ENCODE results near the gene VPS29.

Gene VPS29

GRCh38 chr12:110451263-110451662 is 50.6 kb downstream of the VPS29 start:
- H3K36me3 ChIP-seq (ENCODE audit: control insufficient read depth, insufficient read depth, low read length) = peaks cover 4% of the 10 kb centered on the region; the same call in 1 of the 2 replicates
- no peak for DNase-seq (ENCODE audit: low read depth, low spot score)
- WGBS (ENCODE audit: insufficient coverage, insufficient read length) = no CpG with 5 or more reads among the region's 1 CpG
- H3K4me3 ChIP-seq (ENCODE audit: low read length) = no peak overlapping the region
- H3K9me3 ChIP-seq (ENCODE audit: control insufficient read depth, insufficient read depth, low read length) = no peaks in the 10 kb centered on the region
- no peak overlapping the region for H3K27ac ChIP-seq (ENCODE audit: low read length)
- H3K27me3 ChIP-seq (ENCODE audit: control insufficient read depth, insufficient read depth, low read length) = no peaks in the 10 kb centered on the region
- H3K4me1 ChIP-seq (ENCODE audit: control insufficient read depth, insufficient read depth, low read length) = no peaks in the 10 kb centered on the region

GRCh38 chr12:110449799-110450497 is 52.0 kb downstream of the VPS29 start, which contains the start of gene ARPC3:
Gene ARPC3, minus strand, starts transcription at chr12:110450337. Its CDS starts 77 bp downstream, at chr12:110450260.
- Histone ChIP-seq H3K27me3 (ENCODE audit: control insufficient read depth, insufficient read depth, low read length) (no peaks in the 10 kb centered on the region), H3K9me3 (ENCODE audit: control insufficient read depth, insufficient read depth, low read length) (no peaks in the 10 kb centered on the region), H3K4me1 (ENCODE audit: control insufficient read depth, insufficient read depth, low read length) (no peaks in the 10 kb centered on the region), H3K4me3 (ENCODE audit: low read length) (peak within 1 kb of the TSS; percentile 100), H3K36me3 (ENCODE audit: control insufficient read depth, insufficient read depth, low read length) (no peaks in the 10 kb centered on the region; the same call in 1 of the 2 replicates), H3K27ac (ENCODE audit: low read length) (no peak within 1 kb of the TSS)
- no CpG with 5 or more reads among the region's 51 CpGs for WGBS (ENCODE audit: insufficient coverage, insufficient read length)
- peak; percentile 93 for DNase-seq (ENCODE audit: low read depth, low spot score)

- no peaks in the 10 kb centered on the region for H3K4me1 ChIP-seq (ENCODE audit: control insufficient read depth, insufficient read depth, low read length)
- no peak for DNase-seq (ENCODE audit: low read depth, low spot score)
- H3K36me3 ChIP-seq (ENCODE audit: control insufficient read depth, insufficient read depth, low read length) = 0 out of 2 replicates have a peak, but pooled peaks cover 2% of the 10 kb centered on the region
- no peaks in the 10 kb centered on the region for H3K27me3 ChIP-seq (ENCODE audit: control insufficient read depth, insufficient read depth, low read length)
- no peak overlapping the region for H3K4me3 ChIP-seq (ENCODE audit: low read length)
- H3K27ac ChIP-seq (ENCODE audit: low read length) = no peak overlapping the region
- H3K9me3 ChIP-seq (ENCODE audit: control insufficient read depth, insufficient read depth, low read length) = no peaks in the 10 kb centered on the region
- WGBS (ENCODE audit: insufficient coverage, insufficient read length) = no CpG with 5 or more reads among the region's 3 CpGs
Measured at GRCh38 chr12:110444455-110444854, 57.5 kb downstream of the VPS29 start.
